Measurements from ENCODE around the gene SMPD1. TPM values are rescaled to one million over a fixed set of nuclear protein-coding genes. Genes with fewer than 3 reads are reported as not detected.

Gene SMPD1
- total and polyA plus RNA-seq, 2 experiments from 2014 or later, result 0.76 to 0.97 TPM

DNA sequence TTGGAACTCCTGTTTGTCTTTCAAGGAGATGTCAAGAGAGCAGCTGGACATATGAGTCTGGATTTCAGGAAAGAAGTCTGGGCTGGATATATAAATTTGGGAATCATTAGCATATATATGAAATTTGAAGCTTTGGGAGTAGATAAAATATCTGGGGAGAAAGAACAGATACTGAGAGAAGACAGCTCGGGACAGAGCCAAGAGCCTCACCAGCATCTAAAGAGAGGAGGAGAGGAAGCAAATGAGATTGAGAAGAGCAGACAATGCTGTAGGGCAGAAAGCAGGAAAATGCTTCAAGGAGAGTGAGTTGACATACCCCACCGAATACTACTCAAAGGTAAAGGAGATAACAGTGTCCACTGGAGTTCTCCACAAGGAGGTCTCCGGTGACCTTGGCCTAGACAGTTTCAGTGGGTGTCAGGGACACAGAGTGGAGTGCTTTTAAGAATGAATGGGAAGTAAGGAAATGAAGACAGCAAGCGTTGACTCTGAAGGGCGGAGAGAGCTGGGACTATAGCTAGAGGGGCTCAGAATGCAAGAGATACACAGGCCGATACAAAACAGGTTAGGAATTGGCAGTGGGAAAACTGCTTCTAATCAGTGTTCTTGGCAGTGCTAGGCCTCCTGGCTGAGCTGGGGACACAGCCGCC, 27.8 kb downstream of the SMPD1 start (continued):
- TF ChIP-seq, protein P1, sequence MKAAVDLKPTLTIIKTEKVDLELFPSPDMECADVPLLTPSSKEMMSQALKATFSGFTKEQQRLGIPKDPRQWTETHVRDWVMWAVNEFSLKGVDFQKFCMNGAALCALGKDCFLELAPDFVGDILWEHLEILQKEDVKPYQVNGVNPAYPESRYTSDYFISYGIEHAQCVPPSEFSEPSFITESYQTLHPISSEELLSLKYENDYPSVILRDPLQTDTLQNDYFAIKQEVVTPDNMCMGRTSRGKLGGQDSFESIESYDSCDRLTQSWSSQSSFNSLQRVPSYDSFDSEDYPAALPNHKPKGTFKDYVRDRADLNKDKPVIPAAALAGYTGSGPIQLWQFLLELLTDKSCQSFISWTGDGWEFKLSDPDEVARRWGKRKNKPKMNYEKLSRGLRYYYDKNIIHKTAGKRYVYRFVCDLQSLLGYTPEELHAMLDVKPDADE (IDR thresholded peaks at IDR 0.05), result no peak
- TF ChIP-seq STAT1 (IDR thresholded peaks at IDR 0.05; ENCODE audit: unreplicated experiment) (no peak), EZH2phosphoT487 (IDR thresholded peaks at IDR 0.05; ENCODE audit: unreplicated experiment) (no peak), ZNF331 (CRISPR knock-in tag; IDR thresholded peaks at IDR 0.05; ENCODE audit: low read depth) (no peak), ZNF114 (CRISPR knock-in tag; IDR thresholded peaks at IDR 0.05) (no peak), EZH2 (IDR thresholded peaks at IDR 0.05; ENCODE audit: low read depth, unreplicated experiment) (no peak), NANOG (IDR thresholded peaks at IDR 0.05; ENCODE audit: borderline replicate concordance) (no peak), CREB1 (CRISPR knock-in tag; IDR thresholded peaks at IDR 0.05; ENCODE audit: low read depth) (no peak)
- TF ChIP-seq, protein P2, sequence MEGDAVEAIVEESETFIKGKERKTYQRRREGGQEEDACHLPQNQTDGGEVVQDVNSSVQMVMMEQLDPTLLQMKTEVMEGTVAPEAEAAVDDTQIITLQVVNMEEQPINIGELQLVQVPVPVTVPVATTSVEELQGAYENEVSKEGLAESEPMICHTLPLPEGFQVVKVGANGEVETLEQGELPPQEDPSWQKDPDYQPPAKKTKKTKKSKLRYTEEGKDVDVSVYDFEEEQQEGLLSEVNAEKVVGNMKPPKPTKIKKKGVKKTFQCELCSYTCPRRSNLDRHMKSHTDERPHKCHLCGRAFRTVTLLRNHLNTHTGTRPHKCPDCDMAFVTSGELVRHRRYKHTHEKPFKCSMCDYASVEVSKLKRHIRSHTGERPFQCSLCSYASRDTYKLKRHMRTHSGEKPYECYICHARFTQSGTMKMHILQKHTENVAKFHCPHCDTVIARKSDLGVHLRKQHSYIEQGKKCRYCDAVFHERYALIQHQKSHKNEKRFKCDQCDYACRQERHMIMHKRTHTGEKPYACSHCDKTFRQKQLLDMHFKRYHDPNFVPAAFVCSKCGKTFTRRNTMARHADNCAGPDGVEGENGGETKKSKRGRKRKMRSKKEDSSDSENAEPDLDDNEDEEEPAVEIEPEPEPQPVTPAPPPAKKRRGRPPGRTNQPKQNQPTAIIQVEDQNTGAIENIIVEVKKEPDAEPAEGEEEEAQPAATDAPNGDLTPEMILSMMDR (conservative IDR thresholded peaks at IDR 0.05; ENCODE audit: low read depth in 2 of 2), result no peak

DNA sequence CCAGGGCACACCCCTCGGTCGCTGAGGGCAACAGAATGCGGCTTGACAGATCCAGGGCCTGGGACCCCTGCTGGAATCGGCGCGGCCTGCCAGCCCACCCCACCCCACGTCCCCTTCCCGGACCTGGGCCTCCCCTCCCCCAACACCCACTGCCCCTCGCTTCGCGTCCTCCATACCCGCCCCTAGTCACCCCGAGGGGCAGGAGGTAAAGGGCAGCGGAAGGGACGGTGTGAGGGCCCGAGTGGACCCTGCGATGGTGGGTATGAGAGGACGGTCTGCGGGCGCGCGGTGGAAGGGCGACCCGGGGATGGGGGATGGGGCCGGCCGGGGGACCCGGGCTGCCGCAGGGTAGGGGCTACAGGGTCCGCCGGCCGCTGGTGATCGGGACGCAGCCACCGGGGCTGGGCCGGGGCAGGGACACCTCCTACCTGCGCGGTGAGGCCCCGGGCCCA, 28.3 kb downstream of the SMPD1 start:
- Histone ChIP-seq H3F3A (replicated peaks; ENCODE audit: low read depth) (no peaks in the 10 kb centered on the region), H3K9me2 (ENCODE audit: insufficient read depth) (no peaks in the 10 kb centered on the region), H3K4me1 (ENCODE audit: insufficient read depth) (peaks cover 7% of the 10 kb centered on the region; the same call in 1 of the 2 replicates), H2AFZ (peak overlapping the region; percentile 87; the same call in 1 of the 2 replicates), H3K79me2 (replicated peaks; ENCODE audit: insufficient read depth) (0 out of 2 replicates have a peak, but pooled peaks cover 3% of the 10 kb centered on the region), H3K27me3 (ENCODE audit: insufficient read depth) (peaks cover 26% of the 10 kb centered on the region), H3K36me3 (ENCODE audit: insufficient read depth) (no peaks in the 10 kb centered on the region), H3K4me3 (peak overlapping the region; percentile 96), H3K4me2 (peak overlapping the region; percentile 94), H3K27ac (ENCODE audit: low read depth) (no peak overlapping the region), H4K20me1 (replicated peaks; ENCODE audit: insufficient read depth) (no peaks in the 10 kb centered on the region)
- no peaks in the 10 kb centered on the region for H3K36me3 Mint-ChIP-seq (ENCODE audit: low read depth)
- TF ChIP-seq, protein P3, sequence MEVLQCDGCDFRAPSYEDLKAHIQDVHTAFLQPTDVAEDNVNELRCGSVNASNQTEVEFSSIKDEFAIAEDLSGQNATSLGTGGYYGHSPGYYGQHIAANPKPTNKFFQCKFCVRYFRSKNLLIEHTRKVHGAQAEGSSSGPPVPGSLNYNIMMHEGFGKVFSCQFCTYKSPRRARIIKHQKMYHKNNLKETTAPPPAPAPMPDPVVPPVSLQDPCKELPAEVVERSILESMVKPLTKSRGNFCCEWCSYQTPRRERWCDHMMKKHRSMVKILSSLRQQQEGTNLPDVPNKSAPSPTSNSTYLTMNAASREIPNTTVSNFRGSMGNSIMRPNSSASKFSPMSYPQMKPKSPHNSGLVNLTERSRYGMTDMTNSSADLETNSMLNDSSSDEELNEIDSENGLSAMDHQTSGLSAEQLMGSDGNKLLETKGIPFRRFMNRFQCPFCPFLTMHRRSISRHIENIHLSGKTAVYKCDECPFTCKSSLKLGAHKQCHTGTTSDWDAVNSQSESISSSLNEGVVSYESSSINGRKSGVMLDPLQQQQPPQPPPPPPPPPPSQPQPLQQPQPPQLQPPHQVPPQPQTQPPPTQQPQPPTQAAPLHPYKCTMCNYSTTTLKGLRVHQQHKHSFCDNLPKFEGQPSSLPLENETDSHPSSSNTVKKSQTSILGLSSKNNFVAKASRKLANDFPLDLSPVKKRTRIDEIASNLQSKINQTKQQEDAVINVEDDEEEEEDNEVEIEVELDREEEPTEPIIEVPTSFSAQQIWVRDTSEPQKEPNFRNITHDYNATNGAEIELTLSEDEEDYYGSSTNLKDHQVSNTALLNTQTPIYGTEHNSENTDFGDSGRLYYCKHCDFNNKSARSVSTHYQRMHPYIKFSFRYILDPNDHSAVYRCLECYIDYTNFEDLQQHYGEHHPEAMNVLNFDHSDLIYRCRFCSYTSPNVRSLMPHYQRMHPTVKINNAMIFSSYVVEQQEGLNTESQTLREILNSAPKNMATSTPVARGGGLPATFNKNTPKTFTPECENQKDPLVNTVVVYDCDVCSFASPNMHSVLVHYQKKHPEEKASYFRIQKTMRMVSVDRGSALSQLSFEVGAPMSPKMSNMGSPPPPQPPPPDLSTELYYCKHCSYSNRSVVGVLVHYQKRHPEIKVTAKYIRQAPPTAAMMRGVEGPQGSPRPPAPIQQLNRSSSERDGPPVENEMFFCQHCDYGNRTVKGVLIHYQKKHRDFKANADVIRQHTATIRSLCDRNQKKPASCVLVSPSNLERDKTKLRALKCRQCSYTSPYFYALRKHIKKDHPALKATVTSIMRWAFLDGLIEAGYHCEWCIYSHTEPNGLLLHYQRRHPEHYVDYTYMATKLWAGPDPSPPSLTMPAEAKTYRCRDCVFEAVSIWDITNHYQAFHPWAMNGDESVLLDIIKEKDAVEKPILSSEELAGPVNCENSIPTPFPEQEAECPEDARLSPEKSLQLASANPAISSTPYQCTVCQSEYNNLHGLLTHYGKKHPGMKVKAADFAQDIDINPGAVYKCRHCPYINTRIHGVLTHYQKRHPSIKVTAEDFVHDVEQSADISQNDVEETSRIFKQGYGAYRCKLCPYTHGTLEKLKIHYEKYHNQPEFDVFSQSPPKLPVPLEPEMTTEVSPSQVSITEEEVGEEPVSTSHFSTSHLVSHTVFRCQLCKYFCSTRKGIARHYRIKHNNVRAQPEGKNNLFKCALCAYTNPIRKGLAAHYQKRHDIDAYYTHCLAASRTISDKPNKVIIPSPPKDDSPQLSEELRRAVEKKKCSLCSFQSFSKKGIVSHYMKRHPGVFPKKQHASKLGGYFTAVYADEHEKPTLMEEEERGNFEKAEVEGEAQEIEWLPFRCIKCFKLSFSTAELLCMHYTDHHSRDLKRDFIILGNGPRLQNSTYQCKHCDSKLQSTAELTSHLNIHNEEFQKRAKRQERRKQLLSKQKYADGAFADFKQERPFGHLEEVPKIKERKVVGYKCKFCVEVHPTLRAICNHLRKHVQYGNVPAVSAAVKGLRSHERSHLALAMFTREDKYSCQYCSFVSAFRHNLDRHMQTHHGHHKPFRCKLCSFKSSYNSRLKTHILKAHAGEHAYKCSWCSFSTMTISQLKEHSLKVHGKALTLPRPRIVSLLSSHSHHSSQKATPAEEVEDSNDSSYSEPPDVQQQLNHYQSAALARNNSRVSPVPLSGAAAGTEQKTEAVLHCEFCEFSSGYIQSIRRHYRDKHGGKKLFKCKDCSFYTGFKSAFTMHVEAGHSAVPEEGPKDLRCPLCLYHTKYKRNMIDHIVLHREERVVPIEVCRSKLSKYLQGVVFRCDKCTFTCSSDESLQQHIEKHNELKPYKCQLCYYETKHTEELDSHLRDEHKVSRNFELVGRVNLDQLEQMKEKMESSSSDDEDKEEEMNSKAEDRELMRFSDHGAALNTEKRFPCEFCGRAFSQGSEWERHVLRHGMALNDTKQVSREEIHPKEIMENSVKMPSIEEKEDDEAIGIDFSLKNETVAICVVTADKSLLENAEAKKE (CRISPR knock-in tag; IDR thresholded peaks at IDR 0.05), result no peak
- peaks cover 9% of the 10 kb centered on the region for H3K27me3 Mint-ChIP-seq (ENCODE audit: insufficient read depth, low read depth, poor library complexity)
- no peak overlapping the region for H3K27ac Mint-ChIP-seq
- no peak overlapping the region for H3K4me3 Mint-ChIP-seq
- peak; percentile 82 for ATAC-seq
- no peaks in the 10 kb centered on the region for H3K9me3 Mint-ChIP-seq
- DNase-seq (ENCODE audit: low spot score), result peak; percentile 76
- H3K4me1 Mint-ChIP-seq, result peaks cover 2% of the 10 kb centered on the region; the same call in 1 of the 3 replicates

All from GM23338 (cell line).